K562 treated with DMSO at 1 percent for 24 hours (cell line): ENCODE data around the gene ZNF600. TPM values are rescaled to one million over a fixed set of nuclear protein-coding genes. Genes with fewer than 3 reads are reported as not detected.

ENCODE experiments used
- total RNA-seq: library from RNA; unstranded; fragments of 300-600 nt; gene quantifications from 2 replicates; pipeline ENCODE4 v1.2.3, GENCODE V29; 2022; ENCODE audit warnings: low read depth; ENCODE audit not compliant: insufficient read depth

ZNF600 gene
- total RNA-seq: 5.3 and 6.8 TPM in 2 replicates

DNA sequence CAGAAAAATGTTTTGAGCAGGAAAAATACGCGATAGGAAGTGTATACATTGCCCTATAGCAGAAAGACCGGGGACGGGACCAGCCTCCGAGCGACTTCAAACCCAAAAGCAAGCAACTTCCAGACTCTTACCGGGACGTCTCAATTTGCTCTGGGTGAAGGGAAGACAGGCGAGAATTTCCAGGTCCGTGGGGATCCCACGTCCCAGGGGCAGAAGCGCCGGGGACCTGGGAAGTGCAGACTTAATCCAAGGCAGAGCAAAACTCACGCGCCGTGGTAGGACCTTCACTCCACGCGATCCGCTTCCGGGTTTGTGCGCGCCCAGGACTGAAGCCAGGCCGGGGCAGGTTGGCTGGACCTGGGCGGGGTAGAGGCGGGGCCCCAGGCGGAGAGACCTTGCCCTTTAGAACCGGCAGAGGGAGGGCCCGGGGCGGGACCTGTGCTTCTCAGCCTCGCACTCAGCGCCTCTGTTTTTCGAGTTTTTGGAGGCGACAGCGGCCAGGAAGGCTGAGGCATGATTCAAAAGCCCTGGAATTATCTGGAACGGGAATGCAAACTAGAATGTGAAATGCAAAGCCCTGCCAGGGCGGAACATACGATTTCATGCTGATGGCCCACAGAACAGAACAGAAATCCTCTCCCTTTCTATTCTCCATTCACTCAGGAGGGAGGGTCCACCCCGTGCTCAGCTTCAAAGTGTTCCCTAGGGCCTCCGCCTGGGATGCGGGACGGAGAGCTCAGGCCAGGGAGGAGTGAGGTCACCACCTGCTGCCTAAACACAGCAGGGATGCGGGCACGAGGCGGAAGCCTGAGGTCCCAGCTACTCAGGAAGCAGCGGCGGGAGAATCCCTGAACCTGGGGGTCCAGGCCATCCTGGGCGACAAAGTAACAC, at the start of gene ZNF600:
TSS of gene ZNF600 (minus strand) at position 328 of the 891 bp plus-strand sequence. CDS start 7,903 bp downstream, outside the sequence.

DNA sequence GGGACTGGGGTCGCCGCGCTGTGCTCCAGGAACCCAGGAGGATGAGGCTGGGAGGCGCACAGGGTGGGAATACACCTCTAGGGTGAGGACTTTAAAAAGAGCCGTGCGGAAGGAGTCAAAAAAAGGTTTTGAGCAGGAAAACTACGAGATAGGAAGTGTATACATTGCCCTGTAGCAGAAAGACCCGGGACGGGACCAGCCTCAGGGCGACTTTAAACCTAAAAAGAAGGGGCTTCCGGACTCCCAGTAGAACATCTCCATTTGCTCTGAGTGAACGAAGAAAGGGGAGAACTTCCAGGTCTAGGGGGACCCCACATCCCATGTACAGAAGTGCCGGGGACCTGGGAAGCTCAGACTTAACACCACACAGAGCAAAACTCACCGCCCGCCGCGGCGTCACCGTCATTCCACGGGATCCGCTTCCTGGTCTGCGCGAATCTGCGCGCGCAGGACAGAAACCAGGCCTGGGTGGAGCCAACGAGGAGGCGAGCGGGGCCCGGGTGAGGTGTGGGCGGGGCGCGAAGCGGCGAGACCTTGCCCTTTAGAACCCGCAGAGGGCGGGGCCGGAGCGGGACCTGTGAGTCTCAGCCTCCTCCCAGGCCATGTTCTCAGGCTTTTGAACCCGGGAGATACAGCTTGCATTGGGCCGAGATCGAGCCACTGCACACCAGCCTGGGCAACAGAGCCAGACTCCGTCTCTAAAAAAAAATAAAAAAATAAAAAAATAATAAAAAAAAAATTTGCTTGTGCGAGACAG, 34.8 kb upstream of the ZNF600 start, which contains the start of gene ZNF28:
TSS of gene ZNF28 (minus strand) at position 430 of the 757 bp plus-strand sequence. CDS start 3,675 bp downstream, outside the sequence.

DNA sequence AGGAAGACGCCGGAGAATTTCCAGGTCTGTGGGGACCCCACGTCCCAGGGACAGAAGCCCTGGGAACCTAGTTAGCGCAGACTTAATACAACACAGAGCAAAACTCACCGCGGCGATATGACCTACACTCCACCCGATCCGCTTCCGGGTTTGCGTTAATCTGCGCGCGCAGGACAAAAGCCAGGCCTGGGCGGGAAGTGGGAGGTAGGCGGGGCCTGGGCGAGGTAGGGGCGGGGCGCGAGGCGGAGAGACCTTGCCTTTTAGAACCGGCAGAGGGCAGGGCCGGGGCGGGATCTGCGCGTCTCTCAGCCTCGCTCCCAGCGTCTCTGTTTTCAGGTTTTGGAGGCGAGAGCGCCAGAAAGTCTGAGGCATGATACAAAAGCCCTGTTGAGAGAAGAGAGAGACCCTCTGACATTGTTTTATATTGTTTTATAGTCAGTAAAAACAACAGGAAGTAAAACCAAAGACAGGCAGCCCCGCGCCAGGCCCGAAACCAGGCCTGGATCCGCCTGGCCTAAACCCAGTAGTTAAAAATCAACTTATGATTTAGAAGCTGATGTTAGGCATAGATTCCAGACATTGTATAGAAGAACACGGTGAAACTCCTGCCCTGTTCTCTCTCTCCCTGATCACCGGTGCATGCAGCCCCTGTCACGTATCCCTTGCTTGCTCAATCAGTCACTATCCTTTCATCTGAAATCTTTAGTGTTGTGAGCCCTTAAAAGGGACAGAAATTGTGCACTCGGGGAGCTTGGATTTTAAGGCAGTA, 51.5 kb downstream of the ZNF600 start, which contains the start of gene ZNF611:
TSS of gene ZNF611 (minus strand) at position 152 of the 769 bp plus-strand sequence. CDS start 19,150 bp downstream, outside the sequence.

Other genes with a start within 250 kb of the ZNF600 start
- 4.4 and 4.7 TPM in 2 replicates for gene ZNF701, start 216.5 kb downstream of the ZNF600 start, total RNA-seq
- 17.7 and 21.4 TPM in 2 replicates for gene ZNF83, start 148.4 kb downstream of the ZNF600 start, total RNA-seq
- 4.6 and 16.6 TPM in 2 replicates for gene ZNF611, start 51.7 kb downstream of the ZNF600 start, total RNA-seq
- gene ZNF28, start 34.8 kb upstream of the ZNF600 start, total RNA-seq: 6.5 and 8.4 TPM in 2 replicates
- gene ZNF468, start 70.8 kb upstream of the ZNF600 start, total RNA-seq: 12.5 and 12.7 TPM in 2 replicates
- 3.8 and 4.9 TPM in 2 replicates for gene ZNF320, start 110.8 kb upstream of the ZNF600 start, total RNA-seq
- gene ZNF888, start 136.6 kb upstream of the ZNF600 start, total RNA-seq: 3.5 and 5.4 TPM in 2 replicates
- gene ZNF816, start 176.1 kb upstream of the ZNF600 start, total RNA-seq: 8.3 and 10.2 TPM in 2 replicates
- not detected in 2 replicates for gene ERVV-1, start 227.1 kb upstream of the ZNF600 start, total RNA-seq